GM23248 (cell line): Measurements from ENCODE around the gene SUOX.

Experiments
- EZH2 ChIP-seq: fragments of 200-600 bp; sonication (generic); IDR thresholded peaks from 2 replicates; pipeline ENCODE4 v1.6.1; 2018; ENCODE audit warnings: antibody characterized with exemption, mild to moderate bottlenecking; ENCODE audit not compliant: insufficient read depth, poor library complexity, severe bottlenecking
- EZH2phosphoT487 ChIP-seq: fragments of 200-600 bp; sonication (generic); IDR thresholded peaks from 2 replicates; pipeline ENCODE4 v1.6.1; 2018; ENCODE audit warnings: antibody characterized with exemption, moderate library complexity, mild to moderate bottlenecking, low read depth; ENCODE audit not compliant: insufficient read depth

- no peak for TF ChIP-seq EZH2
- no peak for TF ChIP-seq EZH2phosphoT487
These were observed 21.3 kb downstream of the SUOX start for GRCh38 chr12:56018356-56018755.
